Activated CD4-positive, CD25-positive, alpha-beta regulatory T cell treated with anti-CD3 and anti-CD28 coated beads, Interleukin-2, amount 50 U/mL, for 72 hours (primary cell): ENCODE results near the gene TJAP1.

Experiments used
- DNase-seq: peaks from one replicate; pipeline ENCODE4 v3.0.0; 2021

Gene TJAP1

GRCh38 chr6:43477235-43478007, at the start of gene TJAP1:
Gene TJAP1, plus strand, starts transcription at chr6:43477570. Its CDS starts 21,432 bp downstream, at chr6:43499002.
- peak; percentile 98 for DNase-seq

GRCh38 chr6:43428112-43428570, 49.2 kb upstream of the TJAP1 start:
- no peak for DNase-seq

GRCh38 chr6:43428874-43429273, 48.5 kb upstream of the TJAP1 start:
- no peak for DNase-seq

GRCh38 chr6:43432009-43432945, 45.1 kb upstream of the TJAP1 start:
- DNase-seq = no peak

GRCh38 chr6:43433148-43433547, 44.2 kb upstream of the TJAP1 start:
- DNase-seq = no peak

- DNase-seq = no peak
These were observed 43.1 kb upstream of the TJAP1 start for GRCh38 chr6:43434001-43434840.

- no peak for DNase-seq
These were observed 42.4 kb upstream of the TJAP1 start for GRCh38 chr6:43434943-43435342.

- DNase-seq = no peak
These were observed 41.5 kb upstream of the TJAP1 start for GRCh38 chr6:43435682-43436437.

GRCh38 chr6:43436577-43437282, 40.6 kb upstream of the TJAP1 start:
- DNase-seq = no peak

- DNase-seq = no peak
These were observed 39.7 kb upstream of the TJAP1 start for GRCh38 chr6:43437700-43438099.

GRCh38 chr6:43442935-43443334, 34.4 kb upstream of the TJAP1 start:
- no peak for DNase-seq

- no peak for DNase-seq
These were observed 33.3 kb upstream of the TJAP1 start for GRCh38 chr6:43444036-43444435.

GRCh38 chr6:43444582-43444981, 32.8 kb upstream of the TJAP1 start:
- DNase-seq = no peak

- no peak for DNase-seq
These were observed 31.8 kb upstream of the TJAP1 start for GRCh38 chr6:43445576-43445975.

GRCh38 chr6:43447604-43448003, 29.8 kb upstream of the TJAP1 start:
- no peak for DNase-seq

GRCh38 chr6:43448916-43449315, 28.5 kb upstream of the TJAP1 start:
- no peak for DNase-seq

GRCh38 chr6:43450699-43451131, 26.7 kb upstream of the TJAP1 start:
- no peak for DNase-seq

- no peak for DNase-seq
These were observed 26.0 kb upstream of the TJAP1 start for GRCh38 chr6:43451348-43451747.

GRCh38 chr6:43451939-43452338, 25.4 kb upstream of the TJAP1 start:
- DNase-seq = no peak

GRCh38 chr6:43452896-43453295, 24.5 kb upstream of the TJAP1 start:
- no peak for DNase-seq

- no peak for DNase-seq
These were observed 23.5 kb upstream of the TJAP1 start for GRCh38 chr6:43453831-43454230.
